GM10847 (cell line): ENCODE results near the gene COX7B2.

Experiments
- POLR2A ChIP-seq: IDR thresholded peaks from 2 replicates; pipeline ENCODE4 v1.6.1; 2011; ENCODE audit not compliant: insufficient read length; ENCODE audit errors: extremely low read depth

COX7B2 gene

DNA sequence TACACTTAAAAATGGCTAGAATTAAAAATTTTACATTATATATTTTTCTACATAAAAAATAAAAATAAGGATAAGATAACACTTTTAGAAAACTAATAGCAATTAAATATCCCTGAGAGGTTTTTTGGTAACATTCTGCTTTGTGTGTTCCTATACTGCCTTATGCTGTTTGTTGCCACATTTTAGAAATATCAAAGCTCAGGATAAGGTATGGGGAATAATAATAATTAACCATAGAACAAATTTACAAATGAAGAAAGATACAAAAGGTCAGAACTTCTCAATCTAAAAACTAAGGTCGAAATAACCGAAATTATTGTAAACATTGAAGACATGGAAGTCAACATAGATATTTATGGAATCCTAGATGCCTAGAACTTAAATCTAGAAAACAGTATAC lies 71.4 kb downstream of the COX7B2 start:
- TF ChIP-seq POLR2A, result no peak

DNA sequence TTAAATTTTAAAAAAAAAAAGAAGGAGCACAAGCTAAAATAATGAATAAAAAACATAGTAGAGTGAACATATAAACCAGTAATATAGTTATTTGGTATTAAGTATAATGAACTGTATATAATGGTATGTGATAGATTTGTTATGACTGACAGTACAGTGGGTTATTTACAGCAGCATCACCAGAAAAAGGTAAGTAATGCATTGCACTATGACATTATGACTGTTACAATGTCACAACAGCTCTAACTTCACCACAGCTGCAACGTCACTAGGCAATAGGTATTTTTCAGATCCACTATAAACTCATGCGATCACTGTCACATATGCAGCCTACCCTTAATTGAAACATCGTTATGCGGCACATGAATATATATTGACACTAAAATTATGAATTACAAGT lies 72.5 kb downstream of the COX7B2 start:
- TF ChIP-seq POLR2A, result no peak

GRCh38 chr4:46830971-46831454 lies 78.0 kb downstream of the COX7B2 start:
- TF ChIP-seq POLR2A, result no peak

GRCh38 chr4:46820154-46820553 lies 88.9 kb downstream of the COX7B2 start:
- TF ChIP-seq POLR2A, result no peak

DNA sequence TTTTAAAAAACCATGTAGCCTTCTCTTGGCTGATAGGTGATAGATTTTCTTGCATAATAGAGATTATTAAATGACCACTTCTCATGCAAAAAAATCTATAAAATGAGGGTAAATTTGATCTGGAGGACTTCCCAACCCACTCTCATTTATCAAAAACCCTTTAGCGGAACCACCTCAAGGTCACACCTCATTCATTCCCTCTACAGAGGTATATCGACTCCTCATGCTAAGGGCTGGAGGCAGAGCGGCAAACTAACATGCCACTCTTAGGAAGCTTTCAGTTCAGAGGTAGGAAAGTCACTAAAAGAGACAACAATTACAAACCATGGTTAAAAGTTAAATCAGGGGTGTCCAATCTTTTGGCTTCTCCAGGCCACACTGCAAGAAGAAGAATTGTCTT lies 90.0 kb downstream of the COX7B2 start:
- TF ChIP-seq POLR2A, result no peak

DNA sequence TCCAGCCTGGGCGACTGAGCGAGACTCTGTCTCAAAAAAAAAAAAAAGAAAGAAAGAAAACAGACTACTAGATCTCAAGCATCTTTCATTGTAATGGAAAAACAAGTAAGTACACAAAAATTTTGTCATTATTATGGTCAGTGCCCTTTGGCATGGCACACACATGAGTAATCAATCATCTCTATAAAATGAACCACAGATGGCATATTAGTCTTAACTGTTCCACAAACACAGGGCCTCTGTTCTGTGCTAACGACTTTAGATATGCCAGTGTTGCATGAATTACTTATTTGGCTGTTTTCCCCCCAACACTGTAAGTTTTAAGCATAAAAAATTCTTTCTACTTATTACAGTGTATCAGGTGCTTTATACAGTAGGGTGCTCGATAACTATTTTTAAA lies 90.4 kb downstream of the COX7B2 start:
- no peak for TF ChIP-seq POLR2A

DNA sequence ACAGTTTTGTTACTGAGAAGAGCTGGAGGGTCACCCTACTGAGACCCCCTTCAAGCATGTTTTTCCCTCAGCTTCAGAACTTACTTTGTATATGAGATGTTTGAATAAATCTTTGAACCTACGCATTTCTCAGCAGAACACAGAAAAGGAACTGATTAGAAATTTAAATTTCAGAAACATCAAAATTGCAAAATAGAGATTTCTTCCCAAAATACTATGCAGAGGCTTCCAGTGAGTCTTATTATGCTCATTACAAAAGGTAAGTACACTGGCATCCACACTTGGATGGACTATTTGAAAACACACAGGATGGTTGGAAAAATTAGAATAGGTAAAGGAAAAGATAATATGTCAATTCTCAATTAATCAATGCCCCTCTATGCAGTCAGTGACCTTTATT lies 91.2 kb downstream of the COX7B2 start:
- TF ChIP-seq POLR2A, result no peak

DNA sequence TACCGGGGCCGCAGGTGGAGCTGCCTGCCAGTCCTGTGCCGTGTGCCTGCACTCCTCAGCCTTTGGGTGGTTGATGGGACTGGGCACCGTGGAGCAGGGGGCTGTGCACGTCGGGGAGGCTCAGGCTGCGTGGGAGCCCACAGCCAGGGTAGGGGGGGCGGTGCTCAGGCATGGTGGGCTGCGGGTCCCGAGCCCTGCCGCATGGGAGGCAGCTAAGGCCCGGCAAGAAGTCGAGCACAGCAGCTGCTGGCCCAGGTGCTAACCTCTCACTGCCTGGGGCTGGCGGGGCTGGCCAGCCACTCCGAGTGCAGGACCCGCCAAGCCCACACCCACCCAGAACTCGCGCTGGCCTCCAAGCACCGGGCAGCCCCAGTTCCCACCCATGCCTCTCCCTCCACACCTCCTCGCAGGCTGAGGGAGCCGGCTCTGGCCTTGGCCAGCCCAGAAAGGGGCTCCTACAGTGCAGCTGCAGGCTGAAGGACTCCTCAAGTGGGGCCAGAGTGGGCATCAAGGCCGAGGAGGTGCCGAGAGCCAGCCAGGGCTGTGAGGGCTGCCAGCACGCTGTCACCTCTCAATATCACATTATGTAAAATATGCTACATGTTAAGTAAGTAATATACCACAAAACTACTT lies 104.1 kb downstream of the COX7B2 start:
- TF ChIP-seq POLR2A, result no peak

DNA sequence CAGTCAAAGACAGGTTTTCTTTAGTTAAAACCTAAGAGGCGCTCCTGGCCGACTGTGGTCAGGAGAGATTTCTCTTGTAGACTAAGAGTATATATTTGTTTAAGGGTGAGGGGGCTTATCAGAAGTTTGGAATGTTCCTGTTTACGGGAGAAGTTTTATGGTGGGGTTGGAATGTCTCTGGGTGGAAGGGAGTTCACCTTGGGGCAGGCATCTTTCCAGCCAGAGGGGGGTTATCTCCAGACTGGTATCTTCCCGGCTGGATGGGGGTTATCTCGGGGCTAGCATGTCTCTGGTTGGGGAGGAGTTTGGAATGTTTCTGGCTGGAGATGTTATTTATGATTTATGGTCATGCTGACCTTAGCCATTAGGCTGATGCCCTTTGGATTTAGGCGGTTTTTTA lies 116.0 kb downstream of the COX7B2 start:
- no peak for TF ChIP-seq POLR2A

GRCh38 chr4:46781434-46782092 lies 127.5 kb downstream of the COX7B2 start:
- TF ChIP-seq POLR2A, result no peak

DNA sequence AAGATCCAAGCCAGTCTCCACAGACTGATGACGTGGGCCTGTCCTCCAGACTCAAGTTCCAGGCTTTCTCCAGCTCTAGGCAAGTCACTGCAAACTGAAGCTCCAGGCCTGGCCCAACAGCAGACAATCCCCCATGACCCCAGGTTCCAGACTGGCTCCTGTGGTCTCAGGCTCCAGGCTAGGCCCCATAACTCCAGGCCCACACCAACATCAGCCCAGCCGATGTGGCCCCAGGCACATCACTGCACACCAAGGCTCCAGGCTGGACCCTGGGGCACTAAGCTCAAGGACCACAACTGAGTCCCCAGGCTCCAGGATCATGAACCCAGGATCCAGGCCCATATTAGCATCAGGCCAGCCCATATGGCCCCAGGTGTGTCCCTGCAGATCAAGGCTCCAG lies 143.6 kb downstream of the COX7B2 start:
- no peak for TF ChIP-seq POLR2A

GRCh38 chr4:46730075-46730474 lies 179.0 kb downstream of the COX7B2 start:
- no peak for TF ChIP-seq POLR2A

DNA sequence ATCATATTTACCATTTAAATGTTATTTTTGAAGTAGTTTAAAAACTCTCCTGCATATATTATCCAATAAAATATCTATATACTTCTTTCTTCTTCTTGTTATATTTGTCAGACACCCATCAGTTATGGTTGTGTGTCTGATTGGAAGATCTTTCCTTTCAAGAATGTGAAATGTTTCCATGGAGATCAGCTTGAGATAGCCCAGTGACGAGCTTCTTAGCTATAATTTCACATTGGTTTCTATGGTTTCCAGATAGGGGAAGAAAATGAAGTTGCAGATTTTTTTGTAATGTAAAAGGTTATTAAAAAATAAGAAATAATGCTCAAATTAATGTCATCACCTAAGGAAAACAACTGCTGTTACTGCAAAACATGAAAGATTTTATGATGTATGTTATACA lies 189.0 kb downstream of the COX7B2 start:
- TF ChIP-seq POLR2A, result no peak

GRCh38 chr4:46717950-46718349 lies 191.1 kb downstream of the COX7B2 start:
- no peak for TF ChIP-seq POLR2A

- TF ChIP-seq POLR2A, result no peak
These were observed 193.6 kb downstream of the COX7B2 start for GRCh38 chr4:46715468-46715867.

GRCh38 chr4:46698891-46699290 lies 210.2 kb downstream of the COX7B2 start:
- no peak for TF ChIP-seq POLR2A
